Neural crest cell (in vitro differentiated cells): ENCODE data around the gene B4GALNT3. TPM values are rescaled to one million over a fixed set of nuclear protein-coding genes. Genes with fewer than 3 reads are reported as not detected.

Experiments used
- DNase-seq: peaks from one replicate; pipeline ENCODE4 v3.0.0; 2021; ENCODE audit warnings: low read depth, mixed read lengths, low spot score
- H3K27ac Mint-ChIP-seq: one replicate; pipeline ENCODE4 v1.8.0; 2021; ENCODE audit warnings: mild to moderate bottlenecking, mixed read lengths; ENCODE audit not compliant: unreplicated experiment
- H3K27me3 Mint-ChIP-seq: 2 replicates; pipeline ENCODE4 v1.8.0; 2021; ENCODE audit warnings: low read depth, mild to moderate bottlenecking, mixed read lengths
- H3K36me3 Mint-ChIP-seq: 2 replicates; pipeline ENCODE4 v1.8.0; 2021; ENCODE audit warnings: low read depth, mild to moderate bottlenecking, mixed read lengths
- H3K4me1 Mint-ChIP-seq: 2 replicates; pipeline ENCODE4 v1.8.0; 2021; ENCODE audit warnings: mixed read lengths
- H3K4me3 Mint-ChIP-seq: one replicate; pipeline ENCODE4 v1.8.0; 2021; ENCODE audit warnings: mild to moderate bottlenecking, mixed read lengths
- H3K9me3 Mint-ChIP-seq: 2 replicates; pipeline ENCODE4 v1.8.0; 2021; ENCODE audit warnings: mixed read lengths
- CTCF ChIP-seq: fragments of 200-600 bp; sonication (generic); conservative IDR thresholded peaks from 2 replicates; pipeline ENCODE4 v1.5.0; 2021; ENCODE audit warnings: antibody characterized with exemption, mild to moderate bottlenecking
- total RNA-seq: library from RNA; stranded (reverse); gene quantifications from 2 replicates; pipeline ENCODE4 v1.2.1, GENCODE V29; 2021

Gene B4GALNT3
- total RNA-seq, 1 donor from 2014 or later, result 2.6 TPM

GRCh38 chr12:468671-469389 lies 9.1 kb downstream of the B4GALNT3 start:
- peaks cover 4% of the 10 kb centered on the region for H3K4me1 Mint-ChIP-seq
- DNase-seq, result no peak
- no peaks in the 10 kb centered on the region for H3K36me3 Mint-ChIP-seq
- TF ChIP-seq CTCF, result no peak
- no peak overlapping the region for H3K4me3 Mint-ChIP-seq
- no peak overlapping the region for H3K27ac Mint-ChIP-seq
- peaks cover 18% of the 10 kb centered on the region for H3K27me3 Mint-ChIP-seq
- H3K9me3 Mint-ChIP-seq, result no peaks in the 10 kb centered on the region

GRCh38 chr12:470133-470532 lies 10.4 kb downstream of the B4GALNT3 start:
- Mint-ChIP-seq H3K36me3 (no peaks in the 10 kb centered on the region), H3K9me3 (no peaks in the 10 kb centered on the region), H3K27me3 (peaks cover 8% of the 10 kb centered on the region), H3K4me3 (no peak overlapping the region), H3K4me1 (peaks cover 4% of the 10 kb centered on the region), H3K27ac (no peak overlapping the region)
- DNase-seq, result no peak
- TF ChIP-seq CTCF, result no peak

- no peak for DNase-seq
- Mint-ChIP-seq H3K4me1 (peaks cover 17% of the 10 kb centered on the region), H3K27me3 (peaks cover 8% of the 10 kb centered on the region), H3K36me3 (no peaks in the 10 kb centered on the region), H3K27ac (no peak overlapping the region), H3K4me3 (no peak overlapping the region), H3K9me3 (no peaks in the 10 kb centered on the region)
- no peak for TF ChIP-seq CTCF
These were observed 13.5 kb downstream of the B4GALNT3 start for GRCh38 chr12:473198-473597.

GRCh38 chr12:473863-474577 lies 14.3 kb downstream of the B4GALNT3 start:
- Mint-ChIP-seq H3K27ac (no peak overlapping the region), H3K27me3 (peaks cover 8% of the 10 kb centered on the region), H3K9me3 (no peaks in the 10 kb centered on the region), H3K4me3 (no peak overlapping the region), H3K4me1 (peaks cover 17% of the 10 kb centered on the region), H3K36me3 (no peaks in the 10 kb centered on the region)
- TF ChIP-seq CTCF, result no peak
- no peak for DNase-seq

GRCh38 chr12:475286-475685 lies 15.5 kb downstream of the B4GALNT3 start:
- TF ChIP-seq CTCF, result no peak
- H3K36me3 Mint-ChIP-seq, result no peaks in the 10 kb centered on the region
- no peak overlapping the region for H3K4me3 Mint-ChIP-seq
- no peak for DNase-seq
- H3K4me1 Mint-ChIP-seq, result peaks cover 17% of the 10 kb centered on the region
- H3K27ac Mint-ChIP-seq, result no peak overlapping the region
- peaks cover 2% of the 10 kb centered on the region for H3K27me3 Mint-ChIP-seq
- H3K9me3 Mint-ChIP-seq, result no peaks in the 10 kb centered on the region
